ENCODE results near the gene AKNAD1.

DNA sequence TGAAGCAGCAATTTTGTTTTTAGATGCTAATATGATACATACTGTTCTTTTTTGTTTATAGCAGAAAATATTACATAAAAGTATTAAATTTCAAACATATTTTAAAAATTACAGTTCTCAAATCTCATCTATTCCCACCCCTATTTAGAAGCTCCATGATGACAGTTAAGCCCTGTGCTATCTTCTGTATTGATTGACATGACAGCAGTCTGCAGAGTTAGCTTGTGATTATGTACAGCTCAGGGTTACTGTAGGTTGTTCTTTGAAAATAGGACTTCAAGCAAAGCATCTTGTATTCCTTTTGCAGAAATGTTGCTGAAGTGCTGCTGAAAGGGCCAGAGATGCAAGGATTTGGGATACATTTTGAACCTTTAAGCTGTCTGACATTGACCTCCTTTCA, 28.1 kb upstream of the AKNAD1 start:
- TF ChIP-seq CTCF (IDR thresholded peaks at IDR 0.05 in 4 of 5, conservative IDR thresholded peaks at IDR 0.05 in 1 of 5): no peak
- TF ChIP-seq POLR2A (IDR thresholded peaks at IDR 0.05): no peak
